GM12875 (cell line): Measurements from ENCODE around the gene KCNH8.

Experiments
- H3K4me3 ChIP-seq: one replicate; pipeline ENCODE4 v1.5.1; 2011; ENCODE audit warnings: low read depth, low read length, control low read depth
- TF ChIP-seq, protein P1 (sequence below): IDR thresholded peaks from 2 replicates; pipeline ENCODE4 v1.5.1; 2011; ENCODE audit warnings: low read depth, mild to moderate bottlenecking, control low read depth, inconsistent platforms, low read length, moderate library complexity, borderline replicate concordance; ENCODE audit not compliant: insufficient read depth

KCNH8 gene

DNA sequence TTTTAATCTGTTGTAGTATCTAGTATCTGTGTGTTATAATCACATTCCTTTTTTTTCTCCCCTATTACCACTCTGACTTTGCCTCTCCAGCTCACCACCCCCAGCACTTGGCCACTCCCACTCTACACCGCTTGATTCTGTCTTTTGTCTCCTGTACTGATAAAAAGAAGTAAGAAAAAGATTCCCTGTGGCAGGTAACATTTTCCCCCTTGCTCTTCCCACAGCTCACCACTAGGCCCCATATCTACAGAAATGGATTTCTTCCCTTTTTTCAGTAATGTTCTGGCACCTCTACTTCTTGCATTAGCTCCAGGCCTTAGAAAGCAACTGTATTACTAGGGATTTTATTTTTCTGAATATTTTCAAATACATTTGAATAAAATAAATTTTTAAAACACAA, 25.6 kb downstream of the KCNH8 start:
- no peak overlapping the region for H3K4me3 ChIP-seq
- TF ChIP-seq, protein P1, sequence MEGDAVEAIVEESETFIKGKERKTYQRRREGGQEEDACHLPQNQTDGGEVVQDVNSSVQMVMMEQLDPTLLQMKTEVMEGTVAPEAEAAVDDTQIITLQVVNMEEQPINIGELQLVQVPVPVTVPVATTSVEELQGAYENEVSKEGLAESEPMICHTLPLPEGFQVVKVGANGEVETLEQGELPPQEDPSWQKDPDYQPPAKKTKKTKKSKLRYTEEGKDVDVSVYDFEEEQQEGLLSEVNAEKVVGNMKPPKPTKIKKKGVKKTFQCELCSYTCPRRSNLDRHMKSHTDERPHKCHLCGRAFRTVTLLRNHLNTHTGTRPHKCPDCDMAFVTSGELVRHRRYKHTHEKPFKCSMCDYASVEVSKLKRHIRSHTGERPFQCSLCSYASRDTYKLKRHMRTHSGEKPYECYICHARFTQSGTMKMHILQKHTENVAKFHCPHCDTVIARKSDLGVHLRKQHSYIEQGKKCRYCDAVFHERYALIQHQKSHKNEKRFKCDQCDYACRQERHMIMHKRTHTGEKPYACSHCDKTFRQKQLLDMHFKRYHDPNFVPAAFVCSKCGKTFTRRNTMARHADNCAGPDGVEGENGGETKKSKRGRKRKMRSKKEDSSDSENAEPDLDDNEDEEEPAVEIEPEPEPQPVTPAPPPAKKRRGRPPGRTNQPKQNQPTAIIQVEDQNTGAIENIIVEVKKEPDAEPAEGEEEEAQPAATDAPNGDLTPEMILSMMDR: no peak

DNA sequence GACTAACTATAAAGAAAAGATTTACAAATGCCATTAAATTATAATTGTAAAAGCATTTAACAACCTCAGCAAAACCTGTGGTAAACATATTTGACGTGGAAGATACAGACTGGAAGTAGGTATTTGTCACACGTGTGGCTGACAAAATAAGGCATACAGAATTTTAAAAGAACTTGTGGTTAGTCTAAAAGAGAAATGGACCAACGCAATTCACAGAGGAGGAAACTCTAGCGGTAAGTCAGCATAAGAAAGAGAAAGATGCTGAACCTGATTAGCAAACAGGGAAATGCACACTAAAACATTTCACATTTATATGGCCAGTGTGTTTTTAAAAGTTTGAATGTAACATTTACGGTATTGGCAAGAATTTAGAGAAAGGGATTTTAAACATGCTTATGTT, 35.3 kb downstream of the KCNH8 start:
- TF ChIP-seq, protein P1: no peak
- H3K4me3 ChIP-seq: no peak overlapping the region

- H3K4me3 ChIP-seq: no peak overlapping the region
- TF ChIP-seq, protein P1: no peak
Observed at GRCh38 chr3:19190126-19190525, 41.8 kb downstream of the KCNH8 start.

DNA sequence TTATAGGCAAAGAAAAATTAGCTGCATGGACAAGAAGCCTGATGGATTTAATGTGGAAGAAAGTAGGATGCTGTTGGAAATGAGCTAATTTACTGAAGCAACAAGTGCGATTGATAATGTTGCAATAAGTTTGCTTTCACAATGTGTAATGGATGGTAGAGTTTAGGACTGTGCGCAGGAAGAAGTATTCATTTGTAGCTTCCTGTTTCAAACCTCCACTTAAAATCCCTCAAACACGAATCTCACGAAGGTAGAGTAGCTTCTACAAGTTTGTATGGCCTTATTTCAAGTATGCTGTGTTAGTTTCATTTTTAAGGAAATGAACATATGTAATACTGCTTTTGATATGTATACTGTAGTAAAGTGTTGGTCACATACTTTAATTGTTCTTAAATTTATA, 42.3 kb downstream of the KCNH8 start:
- TF ChIP-seq, protein P1: no peak
- H3K4me3 ChIP-seq: no peak overlapping the region

DNA sequence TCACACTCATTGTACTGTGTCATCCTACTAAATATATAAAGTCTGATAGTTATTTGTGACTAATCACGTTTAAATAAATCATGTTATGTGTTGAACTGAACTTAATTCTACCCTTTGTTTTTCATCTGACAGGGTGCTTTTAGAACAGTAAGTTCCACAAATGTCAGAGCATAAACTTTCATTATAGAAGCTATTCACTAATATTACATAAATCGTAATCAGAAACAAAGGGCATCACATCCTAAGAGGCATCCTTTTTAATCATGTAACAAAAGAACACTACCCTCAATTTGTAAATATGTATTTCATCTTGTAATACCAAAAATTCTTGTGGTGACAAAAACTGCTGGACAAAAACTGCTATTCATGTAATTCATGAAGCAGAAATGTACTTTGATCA, 50.8 kb downstream of the KCNH8 start:
- no peak overlapping the region for H3K4me3 ChIP-seq

GRCh38 chr3:19202303-19202702, 54.0 kb downstream of the KCNH8 start:
- no peak overlapping the region for H3K4me3 ChIP-seq
- TF ChIP-seq, protein P1: no peak

More for the DNA sequence above, 50.8 kb downstream of the KCNH8 start:
- TF ChIP-seq, protein P1: no peak

DNA sequence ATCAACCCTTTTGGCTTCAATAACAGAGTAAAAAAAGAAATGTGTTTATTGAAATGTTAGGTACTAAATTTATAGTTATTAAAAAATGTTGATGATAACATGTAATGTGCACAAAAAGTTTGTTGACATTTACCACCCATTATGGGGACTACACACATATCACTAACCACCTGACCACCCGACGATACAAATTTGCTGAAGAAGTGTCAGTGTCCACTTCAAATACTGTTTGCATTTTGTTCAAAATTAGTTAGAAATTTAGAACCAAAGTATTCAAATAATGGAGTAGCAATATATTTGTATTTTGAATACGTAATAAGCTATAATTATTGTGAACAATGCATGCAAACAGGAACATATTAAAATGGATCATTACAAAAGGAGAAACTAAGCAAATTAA, 54.4 kb downstream of the KCNH8 start:
- TF ChIP-seq, protein P1: no peak
- H3K4me3 ChIP-seq: no peak overlapping the region
